NCI-H2081 treated with DMSO at 0.1 percent for 48 hours (cell line): ENCODE measurements around the gene AR.

Experiments used
- DNase-seq: peaks from one replicate; lab custom pipeline; 2025; lab: John Stamatoyannopoulos, UW

The AR gene

DNA sequence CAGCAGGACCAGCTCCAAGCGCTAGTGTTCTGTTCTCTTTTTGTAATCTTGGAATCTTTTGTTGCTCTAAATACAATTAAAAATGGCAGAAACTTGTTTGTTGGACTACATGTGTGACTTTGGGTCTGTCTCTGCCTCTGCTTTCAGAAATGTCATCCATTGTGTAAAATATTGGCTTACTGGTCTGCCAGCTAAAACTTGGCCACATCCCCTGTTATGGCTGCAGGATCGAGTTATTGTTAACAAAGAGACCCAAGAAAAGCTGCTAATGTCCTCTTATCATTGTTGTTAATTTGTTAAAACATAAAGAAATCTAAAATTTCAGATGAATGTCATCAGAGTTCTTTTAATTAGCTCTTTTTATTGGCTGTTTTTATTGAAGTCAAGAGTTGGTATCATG, 186.5 kb downstream of the AR start:
- DNase-seq: no peak

GRCh38 chrX:67731061-67731460, 187.2 kb downstream of the AR start:
- no peak for DNase-seq

- DNase-seq: no peak
Observed at GRCh38 chrX:67732864-67733263, 189.0 kb downstream of the AR start.

- no peak for DNase-seq
Observed at GRCh38 chrX:67734111-67734753, 190.4 kb downstream of the AR start.

GRCh38 chrX:67749536-67749935, 205.7 kb downstream of the AR start:
- no peak for DNase-seq

DNA sequence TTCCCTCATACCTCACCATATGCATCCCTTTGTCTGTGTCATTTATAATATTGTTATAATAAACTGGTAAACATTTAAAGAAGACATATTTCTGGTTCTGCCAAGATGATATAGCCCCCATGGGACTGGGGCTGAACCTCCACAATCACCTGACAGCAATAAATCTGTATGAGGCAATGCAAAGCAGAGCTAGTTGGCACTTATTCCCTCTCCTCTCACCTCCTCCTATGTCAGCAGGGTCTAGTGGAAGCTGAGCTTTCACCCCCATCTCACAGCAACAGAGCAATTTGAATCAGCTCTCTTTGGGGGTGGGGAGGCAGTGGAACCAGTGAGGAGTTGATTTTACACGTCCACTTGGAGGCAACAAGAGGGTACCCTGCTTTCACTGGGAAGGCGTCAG, 206.9 kb downstream of the AR start:
- no peak for DNase-seq

DNA sequence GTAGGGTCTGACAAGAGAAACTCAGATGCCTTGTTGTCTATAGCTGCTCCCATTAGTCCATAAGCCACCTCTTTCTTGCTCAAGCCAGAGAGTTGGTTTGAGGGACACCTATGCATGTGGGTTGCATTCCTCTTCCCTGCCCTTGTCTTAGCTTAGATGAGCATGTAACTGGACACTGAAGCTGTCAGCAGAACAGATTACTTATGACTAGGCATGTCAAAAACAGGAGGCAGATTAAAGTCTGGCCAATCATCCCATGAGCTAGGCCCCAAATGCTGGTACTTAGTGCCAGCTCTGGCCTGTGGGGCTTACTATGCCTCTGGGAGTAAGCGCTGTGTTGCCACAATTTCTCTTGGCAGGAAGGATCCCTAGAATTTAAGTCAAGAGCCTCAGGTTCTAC, 215.2 kb downstream of the AR start:
- DNase-seq: no peak

- DNase-seq: no peak
Observed at GRCh38 chrX:67777148-67777547, 233.3 kb downstream of the AR start.

DNA sequence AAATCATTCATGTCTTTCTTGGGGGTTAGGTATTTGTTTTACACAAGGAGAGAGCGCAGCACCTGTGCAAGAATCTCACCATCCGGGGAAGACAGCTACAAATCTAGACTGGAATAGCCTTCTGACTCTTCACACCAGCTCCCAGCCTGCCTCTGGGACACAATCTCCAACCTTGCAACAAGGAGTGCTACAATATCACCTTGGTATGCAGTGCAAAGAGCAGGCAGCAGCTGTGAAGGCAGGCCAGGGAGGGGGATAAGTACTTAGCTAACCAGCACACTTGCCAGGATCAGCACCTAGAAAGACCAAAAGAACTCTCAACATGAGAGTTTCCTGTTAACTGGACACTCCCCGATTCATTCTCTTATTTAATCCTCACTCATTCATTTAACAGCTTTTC, 235.3 kb downstream of the AR start:
- no peak for DNase-seq
